ENCODE data around the gene ERC1.
"Not testable (repeated sequence)": the region's sequence is repeated elsewhere in the genome, so short reads cannot be mapped to it uniquely, and the experiment has no call there.

The ERC1 gene

GRCh38 chr12:1300460-1300859, 309.4 kb downstream of the ERC1 start:
- DNase-seq = no peak

- no peak for DNase-seq
Observed at GRCh38 chr12:1302201-1302870, 311.3 kb downstream of the ERC1 start.

GRCh38 chr12:1305063-1305434, 314.0 kb downstream of the ERC1 start:
- no peak for DNase-seq

- DNase-seq = no peak
Observed at GRCh38 chr12:1305791-1306500, 314.9 kb downstream of the ERC1 start.

- DNase-seq = no peak
Observed at GRCh38 chr12:1306817-1307216, 315.8 kb downstream of the ERC1 start.

GRCh38 chr12:1307796-1308195, 316.8 kb downstream of the ERC1 start:
- no peak for DNase-seq

GRCh38 chr12:1309613-1310012, 318.6 kb downstream of the ERC1 start:
- DNase-seq = no peak

GRCh38 chr12:1310653-1311052, 319.6 kb downstream of the ERC1 start:
- no peak for DNase-seq

GRCh38 chr12:1311145-1311544, 320.1 kb downstream of the ERC1 start:
- no peak for DNase-seq

- no peak for DNase-seq
Observed at GRCh38 chr12:1313906-1314305, 322.9 kb downstream of the ERC1 start.

- DNase-seq = no peak
Observed at GRCh38 chr12:1314523-1314922, 323.5 kb downstream of the ERC1 start.

- DNase-seq = not testable (repeated sequence)
Observed at GRCh38 chr12:1316991-1317390, 326.0 kb downstream of the ERC1 start.

GRCh38 chr12:1318327-1319031, 327.5 kb downstream of the ERC1 start:
- DNase-seq = peak; percentile 74

- no peak for DNase-seq
Observed at GRCh38 chr12:1319212-1319611, 328.2 kb downstream of the ERC1 start.

GRCh38 chr12:1320021-1320420, 329.0 kb downstream of the ERC1 start:
- DNase-seq = no peak

GRCh38 chr12:1322821-1323220, 331.8 kb downstream of the ERC1 start:
- no peak for DNase-seq

- DNase-seq = no peak
Observed at GRCh38 chr12:1324099-1324498, 333.1 kb downstream of the ERC1 start.

- no peak for DNase-seq
Observed at GRCh38 chr12:1324910-1325309, 333.9 kb downstream of the ERC1 start.

- DNase-seq = no peak
Observed at GRCh38 chr12:1325666-1326065, 334.6 kb downstream of the ERC1 start.

- DNase-seq = no peak
Observed at GRCh38 chr12:1326258-1326657, 335.2 kb downstream of the ERC1 start.

GRCh38 chr12:1328391-1328790, 337.4 kb downstream of the ERC1 start:
- no peak for DNase-seq

GRCh38 chr12:1329784-1330476, 338.9 kb downstream of the ERC1 start:
- no peak for DNase-seq

GRCh38 chr12:1330477-1330827, 339.4 kb downstream of the ERC1 start:
- no peak for DNase-seq

GRCh38 chr12:1332327-1332726, 341.3 kb downstream of the ERC1 start:
- no peak for DNase-seq

Data from right forelimb (tissue), 1 donor.